Activated CD8-positive, alpha-beta memory T cell treated with anti-CD3 and anti-CD28 coated beads for 36 hours (primary cell): Measurements from ENCODE around the gene FRYL. TPM values are rescaled to one million over a fixed set of nuclear protein-coding genes. Genes with fewer than 3 reads are reported as not detected.

Experiments
- CTCF ChIA-PET: fragments of 350-600 bp; sonication (Branson Sonifier 250); formaldehyde crosslinking; loops from one replicate; lab custom pipeline; 2021; ENCODE audit warnings: antibody characterized with exemption; lab: Charles Lee
- POLR2A ChIA-PET: fragments of 350-600 bp; sonication (Branson Sonifier 250); formaldehyde crosslinking; loops from one replicate; lab custom pipeline; 2021; ENCODE audit warnings: antibody characterized with exemption; lab: Charles Lee
- total RNA-seq, 2 experiments: library from RNA; stranded (reverse); gene quantifications; one replicate each; pipeline ENCODE4 v1.2.3, GENCODE V29; 2021

FRYL gene
- total RNA-seq, 2 experiments from 2014 or later = 68.7 to 77.1 TPM

- ChIA-PET CTCF (no interaction called here), POLR2A (no interaction called here)
Observed at GRCh38 chr4:48790561-48790960, 10.5 kb upstream of the FRYL start.

GRCh38 chr4:48787056-48787455 lies 7.0 kb upstream of the FRYL start:
- POLR2A ChIA-PET = no interaction called here
- CTCF ChIA-PET = no interaction called here

DNA sequence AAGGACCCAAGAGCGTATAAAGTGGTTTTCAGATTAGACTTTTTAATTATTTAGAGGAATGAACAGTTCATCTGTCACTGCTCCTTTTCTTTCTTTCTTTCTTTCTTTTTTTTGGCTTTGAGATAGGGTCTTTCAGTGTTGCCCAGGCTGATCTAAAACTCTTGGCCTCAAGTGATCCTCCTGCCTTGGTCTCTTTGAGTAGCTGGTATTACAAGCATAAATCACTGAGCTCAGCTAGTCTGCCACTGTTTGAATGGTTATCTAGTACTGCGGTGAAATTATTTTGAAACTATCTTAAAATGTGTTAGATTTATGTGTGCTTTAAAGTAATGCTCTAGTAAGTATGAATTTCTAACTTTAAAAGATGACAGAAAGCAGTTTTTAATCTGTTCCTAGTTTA lies 6.5 kb upstream of the FRYL start:
- ChIA-PET CTCF (no interaction called here), POLR2A (no interaction called here)

DNA sequence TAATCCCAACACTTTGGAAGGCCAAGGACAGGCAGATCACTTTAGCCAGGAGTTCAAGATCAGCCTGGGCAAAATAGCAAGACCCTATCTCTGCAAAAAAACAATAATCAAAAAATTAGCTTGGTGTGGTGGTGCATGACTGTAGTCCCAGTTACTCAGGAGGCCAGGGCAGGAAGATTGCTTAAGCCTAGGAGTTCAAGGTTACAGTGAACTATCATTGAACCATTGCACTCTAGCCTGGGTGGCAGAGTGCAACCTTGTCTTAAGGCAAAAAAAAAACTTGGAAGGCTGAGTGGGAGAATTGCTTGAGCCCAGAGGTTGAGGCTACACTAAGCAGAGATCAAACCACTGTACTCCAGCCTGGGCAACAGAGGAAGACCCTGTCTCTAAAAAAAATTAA lies 5.2 kb upstream of the FRYL start:
- POLR2A ChIA-PET = no interaction called here
- CTCF ChIA-PET = no interaction called here

DNA sequence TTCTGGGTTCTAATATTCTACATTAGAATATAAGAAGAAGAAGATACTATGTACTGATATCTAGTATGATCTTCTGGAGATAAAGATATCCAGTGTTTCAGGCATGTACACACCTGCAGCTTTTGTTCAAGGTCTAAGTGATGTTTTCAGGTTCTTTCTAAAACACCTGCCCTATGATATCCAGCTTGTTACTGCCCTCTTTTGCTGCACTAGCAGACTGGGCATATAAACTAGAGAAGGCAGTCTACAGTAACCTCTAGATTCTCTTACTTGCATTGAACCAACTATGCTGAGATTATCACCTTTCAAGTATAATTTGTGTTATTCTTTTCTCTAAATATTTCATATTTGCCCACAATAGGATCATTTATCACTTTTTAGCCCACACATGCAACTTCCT lies 1.9 kb upstream of the FRYL start:
- CTCF ChIA-PET = interaction anchor here (0.7 kb wide), 1 partner anchor 89 kb away, joined by 4 read pairs; no protein-coding TSS in a partner anchor
- POLR2A ChIA-PET = no interaction called here

GRCh38 chr4:48780865-48781214 lies 761 bp upstream of the FRYL start:
- POLR2A ChIA-PET = interaction anchor here (0.5 to 1.6 kb wide), 4 partner anchors 9 to 126 kb away, joined by 3 to 6 read pairs (median 4); partner anchors contain the start of gene OCIAD2

DNA sequence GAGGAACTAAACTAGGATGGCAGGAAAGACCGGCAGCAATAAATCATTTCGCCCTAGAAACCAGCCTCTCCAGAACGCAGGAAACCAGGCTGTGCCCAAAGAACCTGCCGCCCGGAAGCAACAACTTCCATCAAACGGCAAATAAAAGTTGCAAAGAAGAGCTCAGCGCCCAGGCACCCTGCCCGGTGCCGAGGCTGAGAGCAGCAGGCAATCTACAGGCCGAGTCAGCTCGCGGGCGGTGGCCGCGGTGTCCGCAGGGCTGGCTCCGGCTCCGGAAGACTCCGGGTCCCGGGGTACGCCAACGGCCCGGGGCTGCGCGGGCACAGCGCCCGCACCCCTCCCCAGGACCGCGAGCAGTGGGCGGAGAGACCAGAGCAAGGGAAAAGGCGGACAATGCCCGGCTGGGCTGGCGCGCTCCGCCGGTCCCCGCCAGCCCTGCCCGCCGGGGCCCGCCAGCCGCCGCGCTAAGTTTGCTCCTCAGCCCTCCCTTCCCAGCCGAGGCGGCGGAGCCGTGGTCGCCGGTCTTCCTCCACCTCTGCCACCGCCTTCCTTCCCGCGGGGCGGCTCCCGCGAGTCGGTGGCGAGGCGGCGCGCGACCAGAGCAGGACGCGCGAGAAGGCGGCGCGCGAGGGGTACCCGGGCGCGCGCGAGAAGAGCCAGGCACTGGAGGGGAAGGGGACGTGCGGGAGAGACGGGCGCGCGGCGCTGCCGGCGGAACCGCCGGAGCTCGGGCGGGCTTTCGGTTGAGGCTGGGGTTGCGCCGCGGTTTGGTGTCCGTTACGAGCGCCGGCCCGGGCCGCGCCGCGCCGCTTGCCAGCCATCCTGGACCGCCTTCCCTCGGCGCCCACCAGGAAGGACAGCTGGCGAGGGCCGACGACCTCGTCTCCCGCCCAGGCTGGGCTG lies 733 bp downstream of the FRYL start:
- ChIA-PET POLR2A (interaction anchor here (0.9 to 1.6 kb wide), 2 partner anchors 51 to 127 kb away, joined by 4 to 5 read pairs; partner anchors contain the start of genes OCIAD1 and OCIAD2), CTCF (interaction anchor here (0.6 to 0.7 kb wide), 2 partner anchors 92 to 400 kb away, joined by 3 read pairs; no protein-coding TSS in a partner anchor)

More at GRCh38 chr4:48780865-48781214, 761 bp upstream of the FRYL start:
- CTCF ChIA-PET = no interaction called here

GRCh38 chr4:48778431-48779094 lies 1.5 kb downstream of the FRYL start:
- POLR2A ChIA-PET = no interaction called here
- CTCF ChIA-PET = interaction anchor here (0.6 to 0.7 kb wide), 2 partner anchors 93 to 399 kb away, joined by 3 read pairs; no protein-coding TSS in a partner anchor

- ChIA-PET CTCF (no interaction called here), POLR2A (no interaction called here)
Observed at GRCh38 chr4:48777739-48778138, 2.3 kb downstream of the FRYL start.

- ChIA-PET CTCF (no interaction called here), POLR2A (no interaction called here)
Observed at GRCh38 chr4:48774760-48775710, 5.0 kb downstream of the FRYL start.

- POLR2A ChIA-PET = interaction anchor here (0.6 kb wide), 1 partner anchor 8 kb away, joined by 5 read pairs; no protein-coding TSS in a partner anchor
- CTCF ChIA-PET = interaction anchor here (0.6 kb wide), 1 partner anchor 30 kb away, joined by 3 read pairs; no protein-coding TSS in a partner anchor
Observed at GRCh38 chr4:48772556-48772955, 7.5 kb downstream of the FRYL start.

- POLR2A ChIA-PET = no interaction called here
Observed at GRCh38 chr4:48767055-48767929, 12.8 kb downstream of the FRYL start.

DNA sequence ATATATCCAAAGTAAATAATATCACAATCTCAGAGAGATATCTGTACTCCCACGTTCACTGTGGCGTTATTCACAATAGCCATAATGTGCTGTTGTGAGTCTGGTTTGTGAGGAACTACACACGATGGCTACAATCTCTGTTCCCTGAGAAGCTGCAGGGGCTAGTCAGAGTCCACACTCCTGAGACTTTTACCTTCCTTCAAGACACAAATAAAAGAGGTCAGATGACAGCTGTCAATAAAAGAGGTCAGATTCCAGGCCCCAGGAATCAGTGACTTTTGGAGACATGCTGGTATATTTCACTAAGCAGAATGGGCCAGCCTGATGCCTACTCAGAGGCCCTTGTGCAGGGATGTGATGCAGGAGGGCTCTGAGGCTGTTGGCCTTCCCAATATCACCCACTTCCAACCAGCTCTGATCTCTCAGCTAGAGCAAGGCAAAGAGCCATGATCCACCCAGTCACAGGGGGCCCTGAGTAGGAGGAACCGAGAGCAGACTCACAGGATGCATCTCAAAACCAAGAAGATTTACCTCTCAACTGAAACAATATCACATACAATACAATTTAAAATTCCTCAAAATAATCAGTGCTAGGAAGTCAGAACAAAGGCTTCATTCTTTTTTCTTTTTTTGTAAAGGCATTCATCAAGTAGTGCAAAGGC lies 13.8 kb downstream of the FRYL start:
- POLR2A ChIA-PET = no interaction called here
- CTCF ChIA-PET = no interaction called here

More at GRCh38 chr4:48767055-48767929, 12.8 kb downstream of the FRYL start:
- CTCF ChIA-PET = no interaction called here

GRCh38 chr4:48762408-48762807 lies 17.7 kb downstream of the FRYL start:
- CTCF ChIA-PET = interaction anchor here (1.0 kb wide), 1 partner anchor 65 kb away, joined by 3 read pairs; no protein-coding TSS in a partner anchor
- POLR2A ChIA-PET = no interaction called here

- ChIA-PET CTCF (no interaction called here), POLR2A (no interaction called here)
Observed at GRCh38 chr4:48761286-48761685, 18.8 kb downstream of the FRYL start.

- POLR2A ChIA-PET = interaction anchor here (0.6 kb wide), 1 partner anchor 38 kb away, joined by 9 read pairs; no protein-coding TSS in a partner anchor
- CTCF ChIA-PET = interaction anchor here (0.6 kb wide), 1 partner anchor 20 kb away, joined by 3 read pairs; no protein-coding TSS in a partner anchor
Observed at GRCh38 chr4:48758703-48759102, 21.4 kb downstream of the FRYL start.

GRCh38 chr4:48756689-48757220 lies 23.3 kb downstream of the FRYL start:
- POLR2A ChIA-PET = no interaction called here
- CTCF ChIA-PET = no interaction called here
